Panc1 (cell line): ENCODE data around the gene TUBA1C. TPM values are rescaled to one million over a fixed set of nuclear protein-coding genes. Genes with fewer than 3 reads are reported as not detected.

Experiments used
- ATAC-seq: fragments of 200-7000 bp; cut with Tn5 transposase; 2 replicates; pipeline ENCODE4 v1.9.1; 2020; ENCODE audit warnings: mild to moderate bottlenecking, moderate library complexity
- BruUV-seq: library from RNA; stranded (reverse); fragments of 400-500 nt; replicated peaks from 2 replicates; lab custom pipeline; 2021; lab: Mats Ljungman, UMichigan
- CTCF ChIA-PET: fragments of 300-600 bp; sonication (Branson Sonifier 250); formaldehyde crosslinking; loops from one replicate; lab custom pipeline; 2022; ENCODE audit warnings: antibody characterized with exemption; lab: Charles Lee
- POLR2A ChIA-PET: fragments of 300-600 bp; sonication (Branson Sonifier 250); formaldehyde crosslinking; loops from one replicate; lab custom pipeline; 2022; ENCODE audit warnings: antibody characterized with exemption; lab: Charles Lee
- DNase-seq: peaks from one replicate; pipeline ENCODE4 v3.0.0-alpha.2; 2010; ENCODE audit warnings: low read depth, low spot score
- H3K27ac ChIP-seq: 2 replicates; pipeline ENCODE4 v1.5.1; 2011; ENCODE audit warnings: mild to moderate bottlenecking, low read length, inconsistent platforms
- H3K27me3 ChIP-seq: fragments of 200-500 bp; sonication (Bioruptor generic); 2 replicates; pipeline ENCODE4 v1.6.0; 2014; ENCODE audit warnings: low read length, inconsistent platforms; ENCODE audit not compliant: control insufficient read depth, insufficient read depth
- H3K36me3 ChIP-seq: fragments of 200-500 bp; sonication (Bioruptor generic); 2 replicates; pipeline ENCODE4 v1.5.1; 2014; ENCODE audit warnings: inconsistent platforms, mild to moderate bottlenecking, low read length, moderate library complexity; ENCODE audit not compliant: control insufficient read depth, insufficient read depth
- H3K4me1 ChIP-seq: 2 replicates; pipeline ENCODE4 v1.5.1; 2011; ENCODE audit warnings: inconsistent platforms, mild to moderate bottlenecking, low read length, moderate library complexity; ENCODE audit not compliant: control insufficient read depth, insufficient read depth
- H3K4me3 ChIP-seq, 2 experiments: 2 replicates each; pipeline ENCODE4 v1.5.1; 2011 to 2012; ENCODE audit warnings: low read depth in 2 of 2, low read length in 2 of 2, mild to moderate bottlenecking in 2 of 2, inconsistent platforms in 1 of 2, moderate library complexity in 1 of 2
- H3K9me3 ChIP-seq: fragments of 200-500 bp; sonication (Bioruptor generic); 2 replicates; pipeline ENCODE4 v1.5.1; 2014; ENCODE audit warnings: low read depth, mild to moderate bottlenecking, inconsistent platforms, low read length, moderate library complexity; ENCODE audit not compliant: control insufficient read depth, insufficient read depth
- POLR2AphosphoS5 ChIP-seq: IDR thresholded peaks from 2 replicates; pipeline ENCODE4 v1.6.1; 2012; ENCODE audit warnings: mild to moderate bottlenecking, low read depth, low read length, moderate library complexity
- SIN3A ChIP-seq: IDR thresholded peaks from 2 replicates; pipeline ENCODE4 v1.6.1; 2012; ENCODE audit warnings: low read depth, mild to moderate bottlenecking, low read length, moderate library complexity, borderline replicate concordance; ENCODE audit not compliant: insufficient read depth
- TCF7L2 ChIP-seq: IDR thresholded peaks from 2 replicates; pipeline ENCODE4 v1.6.1; 2011; ENCODE audit warnings: mild to moderate bottlenecking, low read depth, low read length, inconsistent platforms
- in situ Hi-C: cut with HindIII; loops from 2 replicates; pipeline ENCODE4 v1.10.0; 2016; ENCODE audit warnings: low sequenced_read_pairs, low pct_unique_long_range_greater_than_20kb
- intact Hi-C: fragments of 100-400 bp; cut with micrococcal nuclease; formaldehyde crosslinking; loops from one replicate; pipeline ENCODE4 v1.10.0; 2022; ENCODE audit not compliant: unreplicated experiment
- total RNA-seq: library from RNA; stranded (reverse); gene quantifications from one replicate; pipeline ENCODE4 v1.2.1, GENCODE V29; 2021; ENCODE audit not compliant: unreplicated experiment
- TF ChIP-seq, protein P1 (sequence below): fragments of 450-650 bp; IDR thresholded peaks from 2 replicates; pipeline ENCODE4 v1.5.1; 2017; ENCODE audit warnings: mild to moderate bottlenecking
- TF ChIP-seq, protein P2 (sequence below), 2 experiments: IDR thresholded peaks; 2 replicates each; pipeline ENCODE4 v1.6.1; 2011 to 2012; ENCODE audit warnings: low read depth in 2 of 2, control low read depth in 1 of 2, low read length in 1 of 2, mild to moderate bottlenecking in 1 of 2, moderate library complexity in 1 of 2; ENCODE audit not compliant: insufficient read depth in 1 of 2

The TUBA1C gene
- total RNA-seq, 1 experiment from 2014 or later: 524 TPM

DNA sequence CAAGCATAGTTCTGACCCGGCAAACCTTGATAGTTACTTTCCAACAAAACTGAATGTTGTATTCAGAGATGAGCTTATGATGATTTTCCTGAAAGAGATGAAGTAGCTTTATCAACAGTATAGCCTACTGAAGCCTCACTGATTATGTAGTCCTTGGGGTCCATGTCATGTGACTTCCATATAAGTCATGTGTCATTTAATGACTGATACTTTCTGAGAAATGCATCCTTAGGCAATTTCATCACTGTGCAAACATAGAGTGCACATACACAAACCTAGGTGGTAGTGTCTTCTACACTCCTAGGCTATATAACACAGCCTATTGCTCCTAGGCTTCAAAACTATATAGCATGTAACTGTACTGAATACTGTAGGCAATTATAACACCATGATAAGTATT lies 28.5 kb upstream of the TUBA1C start:
- BruUV-seq: no TSS peak
- Histone ChIP-seq H3K36me3 (no peaks in the 10 kb centered on the region), H3K4me3 (no peak overlapping the region), H3K27ac (no peak overlapping the region), H3K4me1 (peaks cover 4% of the 10 kb centered on the region; the same call in 1 of the 2 replicates), H3K27me3 (no peaks in the 10 kb centered on the region), H3K9me3 (no peaks in the 10 kb centered on the region)
- no peak for DNase-seq
- CTCF ChIA-PET: interaction anchor here (0.8 to 1.2 kb wide), 2 partner anchors 147 to 149 kb away, joined by 3 read pairs; no protein-coding TSS in a partner anchor
- TF ChIP-seq SIN3A (no peak), POLR2AphosphoS5 (no peak), TCF7L2 (no peak)
- TF ChIP-seq, protein P1, sequence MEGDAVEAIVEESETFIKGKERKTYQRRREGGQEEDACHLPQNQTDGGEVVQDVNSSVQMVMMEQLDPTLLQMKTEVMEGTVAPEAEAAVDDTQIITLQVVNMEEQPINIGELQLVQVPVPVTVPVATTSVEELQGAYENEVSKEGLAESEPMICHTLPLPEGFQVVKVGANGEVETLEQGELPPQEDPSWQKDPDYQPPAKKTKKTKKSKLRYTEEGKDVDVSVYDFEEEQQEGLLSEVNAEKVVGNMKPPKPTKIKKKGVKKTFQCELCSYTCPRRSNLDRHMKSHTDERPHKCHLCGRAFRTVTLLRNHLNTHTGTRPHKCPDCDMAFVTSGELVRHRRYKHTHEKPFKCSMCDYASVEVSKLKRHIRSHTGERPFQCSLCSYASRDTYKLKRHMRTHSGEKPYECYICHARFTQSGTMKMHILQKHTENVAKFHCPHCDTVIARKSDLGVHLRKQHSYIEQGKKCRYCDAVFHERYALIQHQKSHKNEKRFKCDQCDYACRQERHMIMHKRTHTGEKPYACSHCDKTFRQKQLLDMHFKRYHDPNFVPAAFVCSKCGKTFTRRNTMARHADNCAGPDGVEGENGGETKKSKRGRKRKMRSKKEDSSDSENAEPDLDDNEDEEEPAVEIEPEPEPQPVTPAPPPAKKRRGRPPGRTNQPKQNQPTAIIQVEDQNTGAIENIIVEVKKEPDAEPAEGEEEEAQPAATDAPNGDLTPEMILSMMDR: no peak
- TF ChIP-seq, protein P2, sequence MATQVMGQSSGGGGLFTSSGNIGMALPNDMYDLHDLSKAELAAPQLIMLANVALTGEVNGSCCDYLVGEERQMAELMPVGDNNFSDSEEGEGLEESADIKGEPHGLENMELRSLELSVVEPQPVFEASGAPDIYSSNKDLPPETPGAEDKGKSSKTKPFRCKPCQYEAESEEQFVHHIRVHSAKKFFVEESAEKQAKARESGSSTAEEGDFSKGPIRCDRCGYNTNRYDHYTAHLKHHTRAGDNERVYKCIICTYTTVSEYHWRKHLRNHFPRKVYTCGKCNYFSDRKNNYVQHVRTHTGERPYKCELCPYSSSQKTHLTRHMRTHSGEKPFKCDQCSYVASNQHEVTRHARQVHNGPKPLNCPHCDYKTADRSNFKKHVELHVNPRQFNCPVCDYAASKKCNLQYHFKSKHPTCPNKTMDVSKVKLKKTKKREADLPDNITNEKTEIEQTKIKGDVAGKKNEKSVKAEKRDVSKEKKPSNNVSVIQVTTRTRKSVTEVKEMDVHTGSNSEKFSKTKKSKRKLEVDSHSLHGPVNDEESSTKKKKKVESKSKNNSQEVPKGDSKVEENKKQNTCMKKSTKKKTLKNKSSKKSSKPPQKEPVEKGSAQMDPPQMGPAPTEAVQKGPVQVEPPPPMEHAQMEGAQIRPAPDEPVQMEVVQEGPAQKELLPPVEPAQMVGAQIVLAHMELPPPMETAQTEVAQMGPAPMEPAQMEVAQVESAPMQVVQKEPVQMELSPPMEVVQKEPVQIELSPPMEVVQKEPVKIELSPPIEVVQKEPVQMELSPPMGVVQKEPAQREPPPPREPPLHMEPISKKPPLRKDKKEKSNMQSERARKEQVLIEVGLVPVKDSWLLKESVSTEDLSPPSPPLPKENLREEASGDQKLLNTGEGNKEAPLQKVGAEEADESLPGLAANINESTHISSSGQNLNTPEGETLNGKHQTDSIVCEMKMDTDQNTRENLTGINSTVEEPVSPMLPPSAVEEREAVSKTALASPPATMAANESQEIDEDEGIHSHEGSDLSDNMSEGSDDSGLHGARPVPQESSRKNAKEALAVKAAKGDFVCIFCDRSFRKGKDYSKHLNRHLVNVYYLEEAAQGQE (IDR thresholded peaks at IDR 0.05; ENCODE audit: insufficient read depth in 1 of 2, low read depth in 2 of 2, low read length in 1 of 2): no peak
- in situ Hi-C loops: no loop called here
- intact Hi-C loops: loop anchor here (10.0 kb wide), 1 partner anchor 102 kb away; the partner anchor contains the start of gene TUBA1B
- POLR2A ChIA-PET: no interaction called here
- ATAC-seq: no peak

DNA sequence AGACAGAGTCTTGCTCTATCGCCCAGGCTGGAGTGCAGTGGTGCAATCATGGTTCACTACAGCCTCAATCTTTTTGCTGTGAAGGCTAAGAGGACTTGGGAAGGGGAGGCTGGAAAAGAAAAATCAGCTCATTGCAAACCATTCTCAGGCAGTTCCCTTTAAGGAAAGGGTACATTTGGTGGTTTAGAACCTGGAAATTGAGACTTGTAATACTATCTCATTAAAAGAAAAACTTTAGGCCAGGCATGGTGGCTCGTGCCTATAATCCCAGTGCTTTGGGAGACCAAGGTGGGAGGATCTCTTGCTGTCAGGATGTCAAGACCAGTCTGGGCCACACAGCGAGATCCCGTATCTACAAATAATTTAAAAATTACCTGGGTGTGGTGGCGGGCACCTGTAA lies 21.3 kb upstream of the TUBA1C start:
- no peak overlapping the region for H3K27ac ChIP-seq
- no peaks in the 10 kb centered on the region for H3K4me1 ChIP-seq
- in situ Hi-C loops: no loop called here
- no peak for TF ChIP-seq POLR2AphosphoS5
- no peak for TF ChIP-seq SIN3A
- no peak for TF ChIP-seq TCF7L2
- TF ChIP-seq, protein P2 (IDR thresholded peaks at IDR 0.05; ENCODE audit: insufficient read depth in 1 of 2, low read depth in 2 of 2, low read length in 1 of 2): no peak
- TF ChIP-seq, protein P1: no peak
- H3K27me3 ChIP-seq: no peaks in the 10 kb centered on the region
- no peaks in the 10 kb centered on the region for H3K36me3 ChIP-seq
- CTCF ChIA-PET: no interaction called here
- H3K9me3 ChIP-seq: no peaks in the 10 kb centered on the region
- H3K4me3 ChIP-seq: no peak overlapping the region
- intact Hi-C loops: no loop called here
- BruUV-seq: no TSS peak
- no peak for DNase-seq
- POLR2A ChIA-PET: no interaction called here
- no peak for ATAC-seq
